OCI-M1 (cell line): ENCODE measurements around the gene DLX5.
A peak's percentile ranks its signal among the peaks of the same experiment; 100 is the strongest.
"Not testable (repeated sequence)": the region's sequence is repeated elsewhere in the genome, so short reads cannot be mapped to it uniquely, and the experiment has no call there.

Experiments used
- DNase-seq: peaks from one replicate; lab custom pipeline; 2025; lab: John Stamatoyannopoulos, UW

Gene DLX5

GRCh38 chr7:97024209-97025129 lies at the start of gene DLX5:
TSS of gene DLX5 (minus strand) at chr7:97024831. CDS start at chr7:97024623, 208 bp downstream.
- DNase-seq = no peak

GRCh38 chr7:97072025-97072424 lies 47.4 kb upstream of the DLX5 start:
- not testable (repeated sequence) for DNase-seq

GRCh38 chr7:97064972-97065587 lies 40.4 kb upstream of the DLX5 start:
- peak; percentile 88 for DNase-seq

- no peak for DNase-seq
These were observed 39.4 kb upstream of the DLX5 start for GRCh38 chr7:97064020-97064419.

- DNase-seq = no peak
These were observed 18.6 kb upstream of the DLX5 start for GRCh38 chr7:97043281-97043680.

GRCh38 chr7:97039374-97040065 lies 14.9 kb upstream of the DLX5 start:
- no peak for DNase-seq

- not testable (repeated sequence) for DNase-seq
These were observed 9.7 kb upstream of the DLX5 start for GRCh38 chr7:97034213-97034852.

GRCh38 chr7:97027427-97028234 lies 3.0 kb upstream of the DLX5 start:
- DNase-seq = peak; percentile 97

- DNase-seq = no peak
These were observed 2.2 kb upstream of the DLX5 start for GRCh38 chr7:97026715-97027426.

- no peak for DNase-seq
These were observed 1.5 kb upstream of the DLX5 start for GRCh38 chr7:97025983-97026714.

GRCh38 chr7:97025130-97025499 lies 484 bp upstream of the DLX5 start:
- DNase-seq = no peak

GRCh38 chr7:97022491-97023306 lies 1.9 kb downstream of the DLX5 start:
- DNase-seq = no peak

GRCh38 chr7:97021747-97022490 lies 2.7 kb downstream of the DLX5 start:
- DNase-seq = no peak

GRCh38 chr7:97020996-97021746 lies 3.5 kb downstream of the DLX5 start:
- DNase-seq = no peak

GRCh38 chr7:97020601-97020995 lies 4.0 kb downstream of the DLX5 start:
- DNase-seq = no peak

GRCh38 chr7:97019710-97020225 lies 4.9 kb downstream of the DLX5 start:
- no peak for DNase-seq

GRCh38 chr7:97018791-97019531 lies 5.7 kb downstream of the DLX5 start:
- no peak for DNase-seq
